Uterus (tissue), 4 donors: ENCODE results near the gene TCERG1. TPM values are rescaled to one million over a fixed set of nuclear protein-coding genes. Genes with fewer than 3 reads are reported as not detected.

Experiments used
- DNase-seq, 2 donors: peaks; one replicate each; pipeline ENCODE4 v3.0.0-alpha.2; 2019 to 2020
- H3K27ac ChIP-seq, 2 donors: fragments of 200-600 bp; sonication (generic); 1 replicate in 1 of 2; 2 replicates in 1 of 2; pipeline ENCODE4 v1.5.1; 2016 to 2018
- H3K27me3 ChIP-seq, 2 donors: fragments of 200-600 bp; sonication (generic); one replicate each; pipeline ENCODE4 v1.5.1; 2018 to 2019; ENCODE audit warnings: control low read depth in 1 of 2
- H3K36me3 ChIP-seq, 2 donors: fragments of 200-600 bp; sonication (generic); one replicate each; pipeline ENCODE4 v1.5.1; 2019; ENCODE audit warnings: control low read depth in 1 of 2
- H3K4me1 ChIP-seq, 2 donors: fragments of 200-600 bp; sonication (generic); one replicate each; pipeline ENCODE4 v1.5.1; 2018 to 2019; ENCODE audit warnings: control low read depth in 1 of 2
- H3K4me3 ChIP-seq, 2 donors: fragments of 200-600 bp; sonication (generic); 1 replicate in 1 of 2; 2 replicates in 1 of 2; pipeline ENCODE4 v1.5.1; 2018 to 2019; ENCODE audit warnings: mild to moderate bottlenecking in 1 of 2
- H3K9me3 ChIP-seq, 2 donors: fragments of 200-600 bp; sonication (generic); one replicate each; pipeline ENCODE4 v1.5.1; 2019; ENCODE audit warnings: control low read depth in 1 of 2
- POLR2A ChIP-seq, 2 donors: fragments of 450-650 bp; IDR thresholded peaks; one replicate each; pipeline ENCODE4 v1.6.1; 2016; ENCODE audit warnings: antibody characterized with exemption in 2 of 2, mild to moderate bottlenecking in 1 of 2, moderate library complexity in 1 of 2
- intact Hi-C: fragments of 100-400 bp; cut with DNase I; formaldehyde crosslinking; loops from one replicate; pipeline ENCODE4 v1.15.1; 2023; ENCODE audit warnings: low total_unique reads
- total RNA-seq, 4 donors: library from RNA; depleted of rRNA in 3 of 4; stranded (reverse); fragments of >200 nt in 3 of 4; gene quantifications; one replicate each; pipeline versions ENCODE4 v1.1.0 to v1.2.4, GENCODE V29; 2014 to 2023
- TF ChIP-seq, protein P1 (sequence below), 4 experiments: fragments of 200-600 bp in 2 of 4; fragments of 450-650 bp in 2 of 4; sonication (generic) in 2 of 4; IDR thresholded peaks; one replicate each; pipeline ENCODE4 v1.5.1; 2016 to 2019; ENCODE audit warnings: antibody characterized with exemption in 4 of 4, mild to moderate bottlenecking in 2 of 4, moderate library complexity in 1 of 4
- donor health status: DM: yes; HTN: yes; CAD: no.

Gene TCERG1
- total RNA-seq, 4 donors from 2014 or later, result 49.7 to 109 (median 77.7) TPM

DNA sequence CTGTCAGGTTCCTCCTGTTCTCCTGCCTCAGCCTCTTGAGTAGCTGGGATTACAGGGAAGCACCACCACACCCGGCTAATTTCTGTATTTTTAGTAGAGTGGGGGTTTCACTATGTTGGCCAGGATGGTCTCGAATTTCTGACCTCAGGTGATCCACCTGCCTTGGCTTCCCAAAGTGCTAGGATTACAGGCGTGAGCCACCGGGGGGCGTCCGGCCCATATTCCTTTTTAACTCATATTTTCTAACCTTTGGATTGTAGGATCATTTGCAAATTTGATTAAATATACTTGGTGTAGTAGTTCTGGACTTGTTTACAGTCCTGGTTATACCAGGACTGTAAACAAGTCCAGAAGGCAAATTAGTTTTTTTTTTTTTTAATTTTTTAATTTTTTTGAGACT is 4.3 kb downstream of the TCERG1 start:
- no peak for DNase-seq
- no peaks in the 10 kb centered on the region for H3K9me3 ChIP-seq
- peaks cover 0 to 5% of the 10 kb centered on the region in 2 donors for H3K4me1 ChIP-seq
- intact Hi-C loops, result no loop called here
- no peak overlapping the region for H3K4me3 ChIP-seq
- H3K36me3 ChIP-seq, result no peaks in the 10 kb centered on the region
- no peaks in the 10 kb centered on the region for H3K27me3 ChIP-seq
- TF ChIP-seq, protein P1, sequence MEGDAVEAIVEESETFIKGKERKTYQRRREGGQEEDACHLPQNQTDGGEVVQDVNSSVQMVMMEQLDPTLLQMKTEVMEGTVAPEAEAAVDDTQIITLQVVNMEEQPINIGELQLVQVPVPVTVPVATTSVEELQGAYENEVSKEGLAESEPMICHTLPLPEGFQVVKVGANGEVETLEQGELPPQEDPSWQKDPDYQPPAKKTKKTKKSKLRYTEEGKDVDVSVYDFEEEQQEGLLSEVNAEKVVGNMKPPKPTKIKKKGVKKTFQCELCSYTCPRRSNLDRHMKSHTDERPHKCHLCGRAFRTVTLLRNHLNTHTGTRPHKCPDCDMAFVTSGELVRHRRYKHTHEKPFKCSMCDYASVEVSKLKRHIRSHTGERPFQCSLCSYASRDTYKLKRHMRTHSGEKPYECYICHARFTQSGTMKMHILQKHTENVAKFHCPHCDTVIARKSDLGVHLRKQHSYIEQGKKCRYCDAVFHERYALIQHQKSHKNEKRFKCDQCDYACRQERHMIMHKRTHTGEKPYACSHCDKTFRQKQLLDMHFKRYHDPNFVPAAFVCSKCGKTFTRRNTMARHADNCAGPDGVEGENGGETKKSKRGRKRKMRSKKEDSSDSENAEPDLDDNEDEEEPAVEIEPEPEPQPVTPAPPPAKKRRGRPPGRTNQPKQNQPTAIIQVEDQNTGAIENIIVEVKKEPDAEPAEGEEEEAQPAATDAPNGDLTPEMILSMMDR (IDR thresholded peaks at IDR 0.05), result no peak
- no peak for TF ChIP-seq POLR2A (IDR thresholded peaks at IDR 0.05)
- H3K27ac ChIP-seq, result no peak overlapping the region

DNA sequence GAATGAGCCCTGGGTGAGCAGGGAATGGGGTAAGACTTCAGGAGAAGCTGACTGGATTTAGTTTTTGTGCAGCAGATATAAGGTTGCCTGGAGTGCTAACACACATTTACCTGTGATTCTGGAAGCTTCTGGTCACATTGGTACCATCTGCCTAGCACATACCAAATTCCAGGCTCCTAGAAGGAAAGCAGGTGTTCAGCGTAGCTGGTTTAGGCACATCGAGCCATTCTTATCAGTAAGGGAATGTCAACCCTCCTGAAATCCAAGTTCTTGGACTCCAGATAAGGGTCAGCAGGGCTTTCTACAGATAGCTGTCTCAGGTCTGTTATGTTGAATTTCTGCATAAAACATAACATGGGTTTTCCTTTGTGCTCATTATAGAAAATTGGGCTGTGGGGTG is 10.3 kb downstream of the TCERG1 start:
- no peaks in the 10 kb centered on the region for H3K36me3 ChIP-seq
- no peak overlapping the region for H3K27ac ChIP-seq
- no peak for DNase-seq
- TF ChIP-seq, protein P1 (IDR thresholded peaks at IDR 0.05), result no peak
- TF ChIP-seq POLR2A (IDR thresholded peaks at IDR 0.05), result no peak
- H3K4me3 ChIP-seq, result no peak overlapping the region
- intact Hi-C loops, result no loop called here
- H3K9me3 ChIP-seq, result no peaks in the 10 kb centered on the region
- no peaks in the 10 kb centered on the region for H3K4me1 ChIP-seq
- no peaks in the 10 kb centered on the region for H3K27me3 ChIP-seq

DNA sequence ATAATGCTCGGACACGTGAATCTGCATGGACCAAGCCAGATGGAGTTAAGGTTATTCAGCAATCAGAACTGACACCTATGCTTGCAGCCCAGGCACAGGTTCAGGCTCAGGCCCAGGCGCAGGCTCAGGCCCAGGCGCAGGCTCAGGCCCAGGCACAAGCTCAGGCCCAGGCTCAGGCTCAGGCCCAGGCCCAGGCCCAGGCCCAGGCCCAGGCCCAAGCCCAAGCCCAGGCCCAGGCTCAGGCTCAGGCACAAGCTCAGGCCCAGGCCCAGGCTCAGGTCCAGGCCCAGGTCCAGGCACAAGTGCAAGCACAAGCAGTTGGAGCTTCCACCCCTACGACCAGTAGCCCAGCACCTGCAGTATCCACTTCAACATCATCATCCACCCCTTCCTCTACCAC is 11.8 kb downstream of the TCERG1 start:
- H3K36me3 ChIP-seq, result no peaks in the 10 kb centered on the region
- H3K4me3 ChIP-seq, result no peak overlapping the region
- no peak for DNase-seq
- intact Hi-C loops, result no loop called here
- H3K27me3 ChIP-seq, result no peaks in the 10 kb centered on the region
- no peaks in the 10 kb centered on the region for H3K9me3 ChIP-seq
- no peak for TF ChIP-seq POLR2A (IDR thresholded peaks at IDR 0.05)
- TF ChIP-seq, protein P1 (IDR thresholded peaks at IDR 0.05), result no peak
- no peaks in the 10 kb centered on the region for H3K4me1 ChIP-seq
- H3K27ac ChIP-seq, result no peak overlapping the region

DNA sequence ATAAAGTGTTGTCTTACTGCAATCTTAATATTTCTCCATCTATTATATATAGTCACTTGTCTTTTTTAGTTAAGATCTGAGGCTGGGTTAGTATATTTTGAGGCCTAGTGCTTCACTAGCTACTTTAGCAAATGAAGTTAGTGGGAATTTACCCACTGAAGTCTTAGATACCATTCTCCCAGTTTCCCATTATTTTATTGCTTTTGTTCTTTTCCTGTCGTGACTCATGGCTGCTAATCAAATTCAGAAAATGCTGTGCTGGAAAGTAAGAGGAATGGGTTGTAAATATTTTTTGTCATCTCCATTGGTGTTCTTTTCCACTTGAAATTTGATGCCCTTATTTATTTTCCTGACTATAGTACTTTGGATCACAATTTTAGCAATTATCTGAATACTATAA is 14.2 kb downstream of the TCERG1 start:
- H3K27ac ChIP-seq, result no peak overlapping the region
- no peaks in the 10 kb centered on the region for H3K4me1 ChIP-seq
- no peaks in the 10 kb centered on the region for H3K36me3 ChIP-seq

DNA sequence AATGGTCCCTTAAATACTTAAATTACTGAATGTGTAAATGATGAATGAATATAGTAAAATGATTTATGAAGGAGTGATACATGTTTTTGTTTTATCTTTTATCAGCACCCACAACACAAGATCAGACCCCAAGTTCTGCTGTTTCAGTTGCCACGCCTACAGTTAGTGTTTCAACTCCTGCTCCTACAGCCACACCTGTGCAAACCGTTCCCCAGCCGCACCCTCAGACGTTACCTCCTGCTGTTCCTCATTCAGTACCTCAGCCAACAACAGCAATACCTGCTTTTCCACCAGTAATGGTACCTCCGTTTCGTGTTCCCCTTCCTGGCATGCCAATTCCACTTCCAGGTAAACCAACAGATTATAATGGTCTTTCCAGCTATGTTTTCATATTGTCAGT is 16.3 kb downstream of the TCERG1 start:
- H3K9me3 ChIP-seq, result no peaks in the 10 kb centered on the region
- H3K27ac ChIP-seq, result no peak overlapping the region
- TF ChIP-seq POLR2A (IDR thresholded peaks at IDR 0.05), result no peak
- TF ChIP-seq, protein P1 (IDR thresholded peaks at IDR 0.05), result no peak
- H3K27me3 ChIP-seq, result no peaks in the 10 kb centered on the region
- no peaks in the 10 kb centered on the region for H3K4me1 ChIP-seq
- H3K4me3 ChIP-seq, result no peak overlapping the region
- H3K36me3 ChIP-seq, result no peaks in the 10 kb centered on the region
- DNase-seq, result no peak
- intact Hi-C loops, result no loop called here

More for the DNA sequence above, 14.2 kb downstream of the TCERG1 start:
- intact Hi-C loops, result no loop called here
- no peaks in the 10 kb centered on the region for H3K27me3 ChIP-seq
- H3K4me3 ChIP-seq, result no peak overlapping the region
- no peak for DNase-seq
- TF ChIP-seq, protein P1 (IDR thresholded peaks at IDR 0.05), result no peak
- no peak for TF ChIP-seq POLR2A (IDR thresholded peaks at IDR 0.05)
- no peaks in the 10 kb centered on the region for H3K9me3 ChIP-seq
